GM18505 (cell line): ENCODE measurements around the gene CLASRP.
"Not testable (repeated sequence)": the region's sequence is repeated elsewhere in the genome, so short reads cannot be mapped to it uniquely, and the experiment has no call there.

Source experiments
- ATAC-seq: cut with Tn5 transposase; IDR thresholded peaks from one replicate; pipeline ENCODE4 v1.9.1; 2021; ENCODE audit not compliant: unreplicated experiment
- POLR2A ChIP-seq: IDR thresholded peaks from 4 replicates; pipeline ENCODE4 v1.6.1; 2011; ENCODE audit warnings: borderline replicate concordance; ENCODE audit not compliant: insufficient read depth, insufficient read length; ENCODE audit errors: extremely low read depth

CLASRP gene, protein sequence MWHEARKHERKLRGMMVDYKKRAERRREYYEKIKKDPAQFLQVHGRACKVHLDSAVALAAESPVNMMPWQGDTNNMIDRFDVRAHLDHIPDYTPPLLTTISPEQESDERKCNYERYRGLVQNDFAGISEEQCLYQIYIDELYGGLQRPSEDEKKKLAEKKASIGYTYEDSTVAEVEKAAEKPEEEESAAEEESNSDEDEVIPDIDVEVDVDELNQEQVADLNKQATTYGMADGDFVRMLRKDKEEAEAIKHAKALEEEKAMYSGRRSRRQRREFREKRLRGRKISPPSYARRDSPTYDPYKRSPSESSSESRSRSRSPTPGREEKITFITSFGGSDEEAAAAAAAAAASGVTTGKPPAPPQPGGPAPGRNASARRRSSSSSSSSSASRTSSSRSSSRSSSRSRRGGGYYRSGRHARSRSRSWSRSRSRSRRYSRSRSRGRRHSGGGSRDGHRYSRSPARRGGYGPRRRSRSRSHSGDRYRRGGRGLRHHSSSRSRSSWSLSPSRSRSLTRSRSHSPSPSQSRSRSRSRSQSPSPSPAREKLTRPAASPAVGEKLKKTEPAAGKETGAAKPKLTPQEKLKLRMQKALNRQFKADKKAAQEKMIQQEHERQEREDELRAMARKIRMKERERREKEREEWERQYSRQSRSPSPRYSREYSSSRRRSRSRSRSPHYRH

DNA sequence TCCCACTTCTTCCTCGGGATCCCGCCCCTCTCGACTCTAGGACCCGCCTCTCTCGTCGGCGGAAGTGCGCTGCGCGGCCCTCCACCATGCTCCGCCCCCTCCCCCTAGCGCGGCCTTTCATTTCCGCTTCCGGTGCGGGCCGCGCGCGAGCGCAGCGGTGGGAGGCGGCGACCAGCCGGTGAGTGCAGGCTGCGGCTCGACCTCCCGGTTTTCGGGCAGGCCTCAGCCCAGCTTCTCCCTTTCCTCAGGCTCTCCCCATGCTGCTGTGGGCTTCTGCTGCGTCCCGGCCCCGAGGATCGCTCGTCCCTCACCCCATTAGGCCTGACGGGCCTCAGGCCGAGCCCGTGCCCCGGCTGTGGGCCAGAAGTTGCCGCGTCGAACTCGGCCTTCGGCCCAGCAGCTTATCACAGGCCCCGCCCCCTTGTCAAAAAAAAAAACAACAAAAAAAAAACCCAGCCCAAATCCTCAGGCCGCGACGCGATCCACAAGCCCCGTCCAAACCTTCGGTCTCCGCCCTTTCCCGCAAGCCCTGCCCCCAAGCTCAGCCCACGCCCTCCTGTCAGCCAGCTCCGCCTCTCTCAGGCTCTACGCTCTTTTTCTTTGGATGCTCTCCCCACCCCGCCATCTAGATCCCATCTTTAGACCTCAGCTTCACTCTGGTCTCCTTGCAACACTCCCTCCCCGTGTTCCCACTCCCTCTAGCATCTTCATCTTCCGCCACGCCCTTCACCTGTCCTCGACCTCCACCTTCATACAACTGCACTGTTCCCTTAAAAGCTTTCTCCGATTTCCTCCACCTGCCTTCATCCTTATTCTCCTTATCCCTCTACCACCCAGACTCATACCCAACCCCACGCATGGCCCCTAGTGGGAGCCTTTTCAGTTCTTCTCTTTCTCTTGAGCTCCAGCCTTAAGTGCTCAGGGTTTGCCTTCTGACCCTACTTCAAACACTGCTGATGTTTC, at the start of gene CLASRP:
Gene CLASRP (plus strand): TSS at position 115 of the 963 bp plus-strand sequence. CDS start 1,168 bp downstream, outside the sequence.
- TF ChIP-seq POLR2A: peak; percentile 95
- peak; percentile 90 for ATAC-seq

DNA sequence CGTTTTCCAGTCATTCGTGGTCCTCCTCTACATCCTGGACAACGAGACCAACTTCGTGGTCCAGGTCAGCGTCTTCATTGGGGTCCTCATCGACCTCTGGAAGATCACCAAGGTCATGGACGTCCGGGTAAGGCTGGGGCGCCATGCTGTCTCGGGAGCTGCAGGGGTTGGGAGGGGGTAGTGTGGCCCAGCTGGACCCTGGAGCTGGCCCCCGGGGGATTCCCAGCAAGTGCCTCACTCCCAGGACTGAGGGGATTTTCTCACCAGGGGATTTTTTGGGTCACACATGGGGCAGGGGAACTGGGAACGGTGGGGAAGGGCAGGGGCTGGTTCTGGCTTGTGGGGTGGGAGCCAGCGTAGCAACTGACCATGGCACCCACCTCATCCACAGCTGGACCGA, 48.4 kb upstream of the CLASRP start:
- ATAC-seq: no peak
- TF ChIP-seq POLR2A: no peak

DNA sequence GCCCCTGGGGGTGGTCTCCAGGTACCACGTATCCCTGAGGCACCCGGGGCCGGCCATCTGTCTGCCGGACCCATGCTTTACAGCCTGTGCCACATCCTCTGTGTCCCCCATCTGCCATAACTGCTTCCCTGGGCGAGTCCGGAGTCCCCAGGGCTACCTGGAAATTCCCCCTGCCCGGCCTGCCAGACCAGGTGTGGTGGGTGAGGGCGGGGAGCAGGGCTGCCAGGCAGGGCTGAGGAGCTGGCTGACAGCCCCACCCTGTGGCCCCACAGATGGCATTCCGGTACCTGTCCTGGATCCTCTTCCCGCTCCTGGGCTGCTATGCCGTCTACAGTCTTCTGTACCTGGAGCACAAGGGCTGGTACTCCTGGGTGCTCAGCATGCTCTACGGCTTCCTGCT, 47.9 kb upstream of the CLASRP start:
- TF ChIP-seq POLR2A: no peak
- ATAC-seq: no peak

DNA sequence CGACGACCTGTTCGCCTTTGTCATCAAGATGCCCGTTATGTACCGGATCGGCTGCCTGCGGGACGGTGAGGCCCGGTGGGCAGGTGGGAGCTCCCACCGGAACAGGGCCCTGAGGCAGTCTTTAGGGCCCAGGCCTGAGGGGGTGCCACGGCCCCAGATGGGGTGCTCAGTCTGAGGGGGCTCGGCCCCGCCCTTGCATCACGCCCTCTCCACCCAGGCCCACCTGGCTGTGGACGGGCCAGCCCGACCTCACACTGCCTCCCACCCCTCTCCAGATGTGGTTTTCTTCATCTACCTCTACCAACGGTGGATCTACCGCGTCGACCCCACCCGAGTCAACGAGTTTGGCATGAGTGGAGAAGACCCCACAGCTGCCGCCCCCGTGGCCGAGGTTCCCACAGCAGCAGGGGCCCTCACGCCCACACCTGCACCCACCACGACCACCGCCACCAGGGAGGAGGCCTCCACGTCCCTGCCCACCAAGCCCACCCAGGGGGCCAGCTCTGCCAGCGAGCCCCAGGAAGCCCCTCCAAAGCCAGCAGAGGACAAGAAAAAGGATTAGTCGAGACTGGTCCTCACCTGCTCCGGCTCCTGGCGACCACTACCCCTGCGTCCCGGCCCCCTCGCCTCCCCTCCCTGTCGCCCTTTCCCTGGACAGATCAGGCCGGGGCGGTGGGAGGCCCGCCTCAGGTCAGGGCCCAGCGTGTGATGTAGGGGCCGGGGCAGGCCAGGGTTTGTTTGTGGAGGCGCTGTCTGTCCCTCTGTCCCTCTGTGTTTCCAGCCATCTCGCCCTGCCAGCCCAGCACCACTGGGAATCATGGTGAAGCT, 46.3 kb upstream of the CLASRP start:
- no peak for ATAC-seq
- TF ChIP-seq POLR2A: no peak

DNA sequence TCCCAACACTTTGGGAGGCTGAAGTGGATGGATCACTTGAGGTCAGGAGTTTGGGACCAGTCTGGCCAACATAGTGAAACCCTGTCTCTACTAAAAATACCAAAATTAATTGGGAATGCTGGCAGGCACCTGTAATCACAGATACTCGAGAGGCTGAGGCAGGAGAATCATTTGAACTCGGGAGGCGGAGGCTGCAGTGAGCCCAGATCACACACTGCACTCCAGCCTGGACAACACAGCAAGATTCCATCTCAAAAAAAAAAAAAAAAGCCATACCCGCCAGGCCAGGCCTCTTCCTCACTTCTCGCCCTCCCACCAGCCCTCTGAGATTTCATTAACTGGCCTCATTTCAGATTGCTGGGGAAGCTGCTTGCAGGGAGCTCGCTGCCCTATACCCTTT, 45.3 kb upstream of the CLASRP start:
- TF ChIP-seq POLR2A: no peak
- no peak for ATAC-seq

DNA sequence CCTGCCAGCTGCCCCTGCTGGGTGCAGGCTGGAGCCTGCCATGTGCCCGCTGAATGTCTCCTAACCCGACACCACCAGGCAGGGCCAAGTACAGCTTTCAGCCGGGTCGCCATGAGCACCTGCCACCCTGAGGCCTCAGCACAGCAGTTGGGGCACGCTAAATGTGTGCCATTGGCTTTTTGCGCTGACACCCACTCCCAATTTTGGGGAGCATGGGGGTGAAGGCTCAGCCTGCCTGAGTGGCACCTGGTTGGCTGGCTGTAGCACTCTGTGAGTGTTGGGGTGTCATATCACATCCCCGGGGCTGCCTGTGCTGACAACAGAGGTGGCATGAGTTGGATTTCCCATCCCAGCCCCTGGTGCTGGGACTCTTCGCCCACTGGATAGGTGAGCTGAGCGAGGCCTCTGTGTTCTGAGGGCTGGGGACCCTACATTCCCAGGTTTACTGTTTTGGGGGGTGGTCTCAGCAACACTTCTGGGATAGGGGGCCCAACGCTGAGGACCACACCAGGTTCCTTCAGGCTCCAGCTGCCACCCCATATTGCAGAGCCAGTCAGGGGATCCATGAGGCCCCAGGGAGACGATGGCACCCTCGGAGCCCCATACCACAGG, 44.8 kb upstream of the CLASRP start:
- no peak for ATAC-seq
- TF ChIP-seq POLR2A: no peak

DNA sequence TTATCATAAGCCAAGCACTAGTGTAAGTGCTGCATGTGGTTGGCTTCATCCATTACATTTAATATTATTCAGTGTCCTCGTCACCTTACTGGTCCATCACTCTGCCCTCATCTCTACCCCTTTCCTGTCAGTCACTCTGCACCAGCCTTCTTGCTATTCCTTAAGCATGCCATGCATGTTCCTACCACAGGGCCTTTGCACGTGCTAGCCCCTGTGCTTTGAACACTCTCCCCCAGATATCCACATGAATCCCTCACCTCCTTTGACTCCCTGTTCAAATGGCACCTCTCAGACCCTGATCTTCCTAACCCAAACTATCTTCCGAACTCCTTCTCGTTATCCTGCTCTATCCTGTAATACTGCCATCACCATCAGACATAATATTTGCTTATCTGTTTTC, 40.8 kb upstream of the CLASRP start:
- no peak for TF ChIP-seq POLR2A
- no peak for ATAC-seq

DNA sequence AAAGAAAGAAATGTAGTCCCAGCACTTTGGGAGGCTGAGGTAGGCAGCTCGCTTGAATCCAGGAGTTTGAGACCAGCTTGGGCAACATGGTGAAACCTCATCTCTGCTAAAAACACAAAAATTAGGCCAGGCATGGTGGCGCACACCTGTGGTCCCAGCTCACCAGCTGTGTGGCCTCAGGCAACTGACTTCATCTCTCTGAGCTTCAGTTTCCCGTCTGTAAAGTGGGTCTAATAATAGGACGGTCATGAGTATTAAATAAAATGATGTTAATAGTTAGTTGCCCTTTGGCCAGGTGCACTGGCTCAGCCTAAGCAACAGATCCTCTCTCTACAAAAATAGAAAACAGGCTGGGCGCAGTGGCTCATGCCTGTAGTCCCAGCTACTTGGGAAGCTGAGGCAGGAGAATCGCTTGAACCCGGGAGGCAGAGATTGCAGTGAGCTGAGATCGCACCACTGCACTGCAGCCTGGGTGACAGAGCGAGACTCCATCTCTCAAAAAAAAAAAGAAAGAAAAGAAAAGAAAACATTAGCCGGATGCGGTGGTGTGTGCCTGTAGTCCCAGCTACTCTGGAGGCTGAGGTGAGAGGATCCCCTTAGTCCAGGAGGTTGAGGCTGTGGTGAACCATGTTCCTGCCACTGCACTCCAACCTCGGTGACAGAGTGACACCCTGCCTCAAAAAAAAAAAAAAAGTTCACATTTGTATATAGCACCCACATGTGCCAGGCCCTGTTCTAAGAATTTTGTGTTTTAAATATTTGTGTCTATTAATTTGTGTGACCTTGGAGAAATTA, 39.5 kb upstream of the CLASRP start:
- ATAC-seq: not testable (repeated sequence)

DNA sequence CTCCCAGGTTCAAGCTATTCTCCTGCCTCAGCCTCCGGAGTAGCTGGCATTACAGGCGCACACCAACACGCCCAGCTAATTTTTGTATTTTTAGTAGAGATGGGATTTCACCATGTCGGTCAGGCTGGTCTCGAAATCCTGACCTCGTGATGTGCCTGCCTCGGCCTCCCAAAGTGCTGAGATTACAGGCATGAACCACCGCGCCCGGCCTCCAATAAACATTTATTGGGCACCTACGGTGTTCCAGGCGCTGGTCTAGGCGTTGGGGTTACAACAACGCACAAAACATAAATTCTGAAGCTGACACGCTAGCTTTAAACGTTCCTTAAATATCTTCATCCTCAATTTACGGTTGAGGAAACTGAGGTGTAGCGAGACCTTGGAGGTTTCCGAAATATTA, 38.2 kb upstream of the CLASRP start:
- ATAC-seq: not testable (repeated sequence)

DNA sequence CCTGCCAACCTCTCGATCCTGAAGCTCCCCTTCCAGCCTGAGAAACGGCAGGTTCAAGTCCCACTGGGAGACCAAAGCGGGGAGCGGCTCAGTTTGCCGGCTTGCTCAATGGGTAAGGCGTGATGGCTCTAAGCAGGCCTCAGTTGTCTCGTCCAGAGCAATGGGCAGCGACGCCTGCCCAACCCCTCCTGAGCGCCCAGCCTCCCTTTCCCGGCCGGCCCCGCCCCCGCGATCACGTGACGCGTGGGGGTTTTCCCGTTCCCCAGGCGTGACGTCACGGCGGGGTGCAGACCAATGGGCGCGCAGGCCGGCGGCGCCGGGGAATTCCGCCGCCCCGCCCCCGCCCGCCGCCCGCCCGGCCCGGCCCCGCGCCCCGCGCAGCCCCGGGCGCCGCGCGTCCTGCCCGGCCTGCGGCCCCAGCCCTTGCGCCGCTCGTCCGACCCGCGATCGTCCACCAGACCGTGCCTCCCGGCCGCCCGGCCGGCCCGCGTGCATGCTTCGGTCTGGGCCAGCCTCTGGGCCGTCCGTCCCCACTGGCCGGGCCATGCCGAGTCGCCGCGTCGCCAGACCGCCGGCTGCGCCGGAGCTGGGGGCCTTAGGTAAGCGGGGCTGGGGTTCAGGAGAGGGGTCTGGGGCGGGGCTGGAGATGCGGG, 37.6 kb upstream of the CLASRP start, which contains the start of gene RELB:
Gene RELB (plus strand): TSS at position 378 of the 653 bp plus-strand sequence. CDS start 116 bp downstream, at position 494.
- TF ChIP-seq POLR2A: peak; percentile 65
- peak; percentile 58 for ATAC-seq

DNA sequence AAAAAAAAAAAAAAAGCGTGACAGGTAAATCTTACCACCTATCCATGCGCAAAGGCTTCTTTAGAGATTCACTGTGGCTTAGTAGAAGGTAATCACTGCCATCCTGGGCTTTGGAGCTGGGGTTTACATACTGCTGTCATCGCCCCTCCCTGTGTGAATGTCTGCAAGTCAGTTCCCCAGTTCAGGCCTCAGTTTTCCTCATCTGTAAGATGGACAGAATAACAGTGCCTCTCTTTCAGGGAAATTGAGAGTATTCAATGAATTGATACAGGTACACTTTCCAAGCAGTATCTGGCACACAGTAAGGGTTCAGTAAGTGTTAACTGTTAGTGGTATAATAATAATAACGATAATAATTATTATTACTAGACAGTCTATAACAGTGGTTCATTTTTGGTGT, 35.4 kb upstream of the CLASRP start:
- no peak for TF ChIP-seq POLR2A
- ATAC-seq: no peak
